Measurements from ENCODE around the gene THRAP3. TPM values are rescaled to one million over a fixed set of nuclear protein-coding genes. Genes with fewer than 3 reads are reported as not detected.
"Not testable (repeated sequence)": the region's sequence is repeated elsewhere in the genome, so short reads cannot be mapped to it uniquely, and the experiment has no call there.

THRAP3 gene
- total RNA-seq, 2 experiments from 2014 or later: 136 to 140 TPM

DNA sequence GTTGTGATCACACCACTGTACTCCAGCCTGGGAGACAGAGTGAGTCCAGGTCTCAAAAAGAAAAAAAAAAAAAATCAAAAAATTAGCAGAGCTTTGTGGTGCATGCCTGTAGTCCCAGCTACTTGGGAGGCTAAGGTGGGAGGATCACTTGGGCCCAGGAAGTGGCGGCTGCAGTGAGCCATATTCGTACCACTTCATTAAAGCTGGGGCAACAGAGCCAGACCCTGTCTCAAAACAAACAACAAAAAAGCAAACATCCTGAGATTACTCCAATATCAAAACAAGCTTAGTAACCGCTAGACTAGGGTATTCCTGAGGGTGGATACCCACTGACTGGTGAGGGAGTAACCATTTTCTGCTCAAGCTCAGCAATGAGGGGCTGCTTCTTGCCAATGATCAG, 12.9 kb upstream of the THRAP3 start:
- H3K4me1 Mint-ChIP-seq (ENCODE audit: low read depth): peaks cover 15% of the 10 kb centered on the region
- no peaks in the 10 kb centered on the region for H3K36me3 Mint-ChIP-seq (ENCODE audit: low read depth)
- DNase-seq (no peak), ATAC-seq (no peak)
- no peak overlapping the region for H3K27ac Mint-ChIP-seq
- ChIA-PET POLR2A (interaction anchor here (1.4 kb wide), 1 partner anchor 12 kb away, joined by 5 read pairs; the partner anchor contains the start of gene THRAP3), CTCF (interaction anchor here (0.9 to 1.7 kb wide), 3 partner anchors 23 to 126 kb away, joined by 3 to 8 read pairs (median 4); no protein-coding TSS in a partner anchor)
- H3K9me3 Mint-ChIP-seq (ENCODE audit: insufficient read depth): no peaks in the 10 kb centered on the region
- H3K27me3 Mint-ChIP-seq (ENCODE audit: low read depth): no peaks in the 10 kb centered on the region
- no peak overlapping the region for H3K4me3 Mint-ChIP-seq

DNA sequence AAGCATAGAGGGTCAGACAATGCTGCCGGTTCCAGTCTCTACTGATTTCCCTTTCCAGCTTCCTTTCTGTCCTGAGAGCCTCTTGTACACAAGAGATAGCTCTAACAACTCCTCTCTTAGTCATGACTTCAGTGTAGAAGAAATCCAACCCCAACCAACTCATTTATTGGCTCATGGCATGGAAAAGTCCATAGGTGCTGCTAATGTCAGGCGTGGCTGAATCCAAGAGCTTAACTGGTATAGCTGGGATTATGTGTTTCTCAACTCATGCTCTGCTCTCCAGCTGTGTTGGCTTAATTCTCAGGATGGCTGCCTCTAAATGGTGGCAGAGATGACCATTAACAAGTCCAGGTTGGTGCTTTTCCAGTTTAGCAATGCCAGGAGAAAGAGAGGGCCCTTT, 12.4 kb upstream of the THRAP3 start:
- DNase-seq (no peak), ATAC-seq (no peak)
- ChIA-PET POLR2A (interaction anchor here (1.4 kb wide), 1 partner anchor 12 kb away, joined by 5 read pairs; the partner anchor contains the start of gene THRAP3), CTCF (interaction anchor here (0.9 to 1.7 kb wide), 3 partner anchors 24 to 126 kb away, joined by 3 to 8 read pairs (median 4); no protein-coding TSS in a partner anchor)
- Mint-ChIP-seq H3K27ac (no peak overlapping the region), H3K36me3 (ENCODE audit: low read depth) (no peaks in the 10 kb centered on the region), H3K4me3 (no peak overlapping the region), H3K4me1 (ENCODE audit: low read depth) (peaks cover 11% of the 10 kb centered on the region), H3K27me3 (ENCODE audit: low read depth) (no peaks in the 10 kb centered on the region), H3K9me3 (ENCODE audit: insufficient read depth) (no peaks in the 10 kb centered on the region)

- Mint-ChIP-seq H3K4me1 (ENCODE audit: low read depth) (peaks cover 8% of the 10 kb centered on the region), H3K9me3 (ENCODE audit: insufficient read depth) (no peaks in the 10 kb centered on the region), H3K36me3 (ENCODE audit: low read depth) (no peaks in the 10 kb centered on the region), H3K27me3 (ENCODE audit: low read depth) (no peaks in the 10 kb centered on the region), H3K27ac (no peak overlapping the region), H3K4me3 (no peak overlapping the region)
- ATAC-seq (no peak), DNase-seq (no peak)
- CTCF ChIA-PET: no interaction called here
- POLR2A ChIA-PET: interaction anchor here (1.4 kb wide), 1 partner anchor 11 kb away, joined by 5 read pairs; the partner anchor contains the start of gene THRAP3
These were observed 11.5 kb upstream of the THRAP3 start for GRCh38 chr1:36212782-36213181.

GRCh38 chr1:36217670-36218069, 6.6 kb upstream of the THRAP3 start:
- ATAC-seq (no peak), DNase-seq (no peak)
- Mint-ChIP-seq H3K4me1 (ENCODE audit: low read depth) (peaks cover 8% of the 10 kb centered on the region), H3K4me3 (no peak overlapping the region), H3K36me3 (ENCODE audit: low read depth) (no peaks in the 10 kb centered on the region), H3K27ac (no peak overlapping the region), H3K27me3 (ENCODE audit: low read depth) (no peaks in the 10 kb centered on the region), H3K9me3 (ENCODE audit: insufficient read depth) (no peaks in the 10 kb centered on the region)
- CTCF ChIA-PET: interaction anchor here (0.7 kb wide), 1 partner anchor 56 kb away, joined by 3 read pairs; no protein-coding TSS in a partner anchor
- POLR2A ChIA-PET: no interaction called here

DNA sequence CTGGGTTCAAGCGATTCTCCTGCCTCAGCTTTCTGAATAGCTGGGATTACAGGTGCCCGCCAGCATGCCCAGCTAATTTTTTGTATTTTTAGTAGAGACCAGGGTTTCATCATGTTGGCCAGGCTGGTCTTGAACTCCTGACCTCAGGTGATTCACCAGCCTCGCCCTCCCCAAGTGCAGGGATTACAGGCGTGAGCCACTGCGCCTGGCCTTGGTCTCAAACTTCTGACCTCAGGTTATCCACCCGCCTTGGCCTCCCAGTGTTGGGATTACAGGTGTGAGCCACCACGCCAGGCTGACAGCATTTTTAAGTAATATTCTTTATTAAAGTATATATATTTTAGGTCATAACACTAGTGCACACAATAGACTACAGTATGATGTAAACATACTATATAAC, 2.3 kb upstream of the THRAP3 start:
- CTCF ChIA-PET; H3K4me3 Mint-ChIP-seq; DNase-seq; H3K9me3 Mint-ChIP-seq (ENCODE audit: insufficient read depth); H3K27me3 Mint-ChIP-seq (ENCODE audit: low read depth); ATAC-seq; H3K27ac Mint-ChIP-seq: not testable (repeated sequence)
- peaks cover 28% of the 10 kb centered on the region for H3K4me1 Mint-ChIP-seq (ENCODE audit: low read depth)
- peaks cover 17% of the 10 kb centered on the region for H3K36me3 Mint-ChIP-seq (ENCODE audit: low read depth)
- POLR2A ChIA-PET: interaction anchor here (0.8 kb wide), 1 partner anchor 71 kb away, joined by 7 read pairs; no protein-coding TSS in a partner anchor

DNA sequence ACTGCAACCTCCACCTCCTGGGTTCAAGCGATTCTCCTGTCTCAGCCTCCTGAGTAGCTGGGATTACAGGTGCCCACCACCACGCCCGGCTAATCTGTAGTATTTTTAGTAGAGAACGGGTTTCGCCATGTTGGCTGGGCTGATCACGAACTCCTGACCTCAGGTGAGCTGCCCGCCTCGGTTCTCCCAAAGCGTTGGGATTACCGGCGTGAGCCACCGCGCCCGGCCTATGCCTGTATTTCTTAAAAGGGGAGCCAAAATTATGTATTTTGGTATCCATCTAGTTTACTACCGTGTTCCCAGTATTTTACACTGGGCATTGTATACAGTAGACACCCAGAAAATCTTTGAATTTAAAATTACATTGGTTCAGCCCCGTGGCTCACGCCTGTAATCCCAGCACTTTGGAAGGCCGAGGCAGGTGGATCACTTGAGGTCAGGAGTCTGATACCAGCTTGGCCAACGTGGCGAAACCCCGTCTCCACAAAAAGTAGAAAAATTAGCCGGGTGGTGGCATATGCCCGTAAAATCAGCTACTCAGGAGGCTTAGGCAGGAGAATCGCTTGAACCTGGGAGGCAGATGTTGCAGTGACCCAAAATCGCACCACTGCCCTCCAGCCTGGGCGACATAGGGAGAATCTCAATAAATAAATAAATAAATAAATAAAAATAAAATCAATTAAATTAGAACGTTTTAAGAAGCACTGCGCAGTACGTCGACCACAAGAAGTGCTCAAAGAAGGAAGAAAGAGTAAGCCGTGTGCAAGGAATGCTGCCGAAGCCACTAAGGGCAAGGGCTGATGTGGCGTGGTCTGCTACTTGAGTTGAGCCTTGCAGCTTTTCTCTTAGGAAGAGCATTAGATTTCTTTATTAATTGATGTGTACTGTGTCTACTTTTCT, 1.5 kb upstream of the THRAP3 start:
- DNase-seq (no peak), ATAC-seq (no peak)
- Mint-ChIP-seq H3K4me3 (peak overlapping the region; percentile 97), H3K27me3 (ENCODE audit: low read depth) (no peaks in the 10 kb centered on the region), H3K9me3 (ENCODE audit: insufficient read depth) (no peaks in the 10 kb centered on the region), H3K4me1 (ENCODE audit: low read depth) (peaks cover 32% of the 10 kb centered on the region), H3K27ac (peak overlapping the region; percentile 100), H3K36me3 (ENCODE audit: low read depth) (peaks cover 23% of the 10 kb centered on the region)
- ChIA-PET POLR2A (interaction anchor here (0.6 to 3.4 kb wide), 13 partner anchors 11 to 454 kb away, joined by 3 to 50 read pairs (median 5); partner anchors contain the start of genes MAP7D1 and TRAPPC3), CTCF (interaction anchor here (0.6 to 4.9 kb wide), 9 partner anchors 14 to 1263 kb away, joined by 3 to 52 read pairs (median 4); partner anchors contain the start of gene TRAPPC3)

GRCh38 chr1:36223381-36223995, 755 bp upstream of the THRAP3 start:
- POLR2A ChIA-PET: interaction anchor here (0.5 to 3.4 kb wide), 23 partner anchors 10 to 455 kb away, joined by 3 to 50 read pairs (median 5); partner anchors contain the start of genes LSM10, MAP7D1, SH3D21 and TRAPPC3
- DNase-seq: peak; percentile 61
- H3K4me1 Mint-ChIP-seq (ENCODE audit: low read depth): peaks cover 32% of the 10 kb centered on the region
- no peaks in the 10 kb centered on the region for H3K9me3 Mint-ChIP-seq (ENCODE audit: insufficient read depth)
- H3K27ac Mint-ChIP-seq: peak overlapping the region; percentile 100
- CTCF ChIA-PET: interaction anchor here (0.6 to 4.9 kb wide), 13 partner anchors 13 to 1262 kb away, joined by 3 to 52 read pairs (median 4); partner anchors contain the start of gene TRAPPC3
- H3K4me3 Mint-ChIP-seq: peak overlapping the region; percentile 97
- ATAC-seq: peak; percentile 31
- H3K36me3 Mint-ChIP-seq (ENCODE audit: low read depth): peaks cover 23% of the 10 kb centered on the region
- no peaks in the 10 kb centered on the region for H3K27me3 Mint-ChIP-seq (ENCODE audit: low read depth)

- ChIA-PET POLR2A (interaction anchor here (0.6 to 3.4 kb wide), 20 partner anchors 9 to 455 kb away, joined by 3 to 50 read pairs (median 4); partner anchors contain the start of genes CLSPN, EVA1B, LSM10 and MAP7D1), CTCF (interaction anchor here (0.9 to 4.9 kb wide), 13 partner anchors 13 to 125 kb away, joined by 3 to 52 read pairs (median 3); partner anchors contain the start of gene TRAPPC3)
- Mint-ChIP-seq H3K9me3 (ENCODE audit: insufficient read depth) (no peaks in the 10 kb centered on the region), H3K4me3 (peak overlapping the region; percentile 97), H3K27ac (peak overlapping the region; percentile 100), H3K27me3 (ENCODE audit: low read depth) (no peaks in the 10 kb centered on the region), H3K4me1 (ENCODE audit: low read depth) (peaks cover 32% of the 10 kb centered on the region), H3K36me3 (ENCODE audit: low read depth) (peaks cover 23% of the 10 kb centered on the region)
- DNase-seq: no peak
- peak; percentile 77 for ATAC-seq
These were observed 467 bp downstream of the THRAP3 start for GRCh38 chr1:36224537-36225282.

GRCh38 chr1:36225283-36225899, 1.1 kb downstream of the THRAP3 start:
- Mint-ChIP-seq H3K36me3 (ENCODE audit: low read depth) (peaks cover 23% of the 10 kb centered on the region), H3K4me3 (peak overlapping the region; percentile 97), H3K27ac (peak overlapping the region; percentile 100), H3K4me1 (ENCODE audit: low read depth) (peaks cover 32% of the 10 kb centered on the region), H3K27me3 (ENCODE audit: low read depth) (no peaks in the 10 kb centered on the region), H3K9me3 (ENCODE audit: insufficient read depth) (no peaks in the 10 kb centered on the region)
- no peak for ATAC-seq
- ChIA-PET CTCF (interaction anchor here (1.1 to 4.9 kb wide), 9 partner anchors 12 to 91 kb away, joined by 3 to 52 read pairs (median 7); partner anchors contain the start of gene TRAPPC3), POLR2A (interaction anchor here (0.6 to 3.4 kb wide), 9 partner anchors 8 to 142 kb away, joined by 3 to 50 read pairs (median 6); partner anchors contain the start of genes MAP7D1 and TRAPPC3)
- DNase-seq: no peak

DNA sequence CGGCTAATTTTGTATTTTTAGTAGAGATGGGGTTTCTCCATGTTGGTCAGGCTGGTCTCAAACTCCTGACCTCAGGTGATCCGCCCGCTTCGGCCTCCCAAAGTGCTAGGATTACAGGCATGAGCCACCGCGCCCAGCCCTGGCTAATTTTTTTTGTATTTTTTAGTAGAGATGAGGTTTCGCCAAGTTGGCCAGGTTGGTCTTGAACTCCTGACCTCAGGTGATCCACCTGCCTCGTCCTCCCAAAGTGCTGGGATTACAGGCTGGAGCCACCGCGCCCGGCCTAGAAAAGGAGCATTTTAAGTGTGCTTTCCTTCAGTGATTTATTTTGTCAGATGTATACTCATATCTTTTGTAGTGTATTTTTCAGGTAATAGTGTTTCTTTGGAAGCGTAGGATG, 6.0 kb downstream of the THRAP3 start:
- DNase-seq; CTCF ChIA-PET; H3K9me3 Mint-ChIP-seq (ENCODE audit: insufficient read depth); H3K4me3 Mint-ChIP-seq; ATAC-seq; H3K27ac Mint-ChIP-seq; POLR2A ChIA-PET; H3K27me3 Mint-ChIP-seq (ENCODE audit: low read depth): not testable (repeated sequence)
- Mint-ChIP-seq H3K36me3 (ENCODE audit: low read depth) (peaks cover 42% of the 10 kb centered on the region), H3K4me1 (ENCODE audit: low read depth) (peaks cover 39% of the 10 kb centered on the region)

All from activated CD8-positive, alpha-beta T cell treated with anti-CD3 and anti-CD28 coated beads, Interleukin-2, amount 10 ng/mL, durations not matched to agents 7 days and 5 days (primary cell).